ENCODE results near the gene CCDC88C. TPM values are rescaled to one million over a fixed set of nuclear protein-coding genes. Genes with fewer than 3 reads are reported as not detected.

CCDC88C gene
- total RNA-seq, 1 experiment from 2014 or later = 19.7 TPM

DNA sequence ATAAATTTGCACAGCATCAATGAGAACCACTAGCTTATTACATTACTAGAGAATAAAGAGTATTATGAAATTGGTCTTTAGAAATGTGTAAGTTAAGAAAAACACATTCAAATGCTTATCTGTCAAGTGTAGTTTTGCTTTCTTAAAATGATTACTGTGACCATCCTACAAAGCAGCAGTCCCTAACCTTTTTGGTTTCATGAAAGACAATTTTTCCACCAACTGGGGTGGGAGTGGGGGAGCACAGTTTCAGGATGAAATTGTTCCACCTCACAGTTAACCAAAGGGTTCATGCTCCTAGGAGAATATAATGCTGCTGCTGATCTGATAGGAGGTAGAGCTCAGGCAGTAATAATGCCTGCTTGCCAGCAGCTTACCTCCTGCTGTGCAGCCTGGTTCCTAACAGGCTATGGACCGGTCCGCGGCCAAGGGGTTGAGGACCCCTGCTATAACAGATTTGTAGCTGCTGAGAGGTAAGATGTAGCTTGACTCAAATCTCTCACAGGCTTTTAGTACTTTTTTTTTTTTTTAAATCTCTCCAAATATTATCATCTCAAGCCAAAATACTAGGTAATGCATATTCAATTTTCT lies 47.1 kb upstream of the CCDC88C start:
- Histone ChIP-seq H3K27me3 (ENCODE audit: low read length) (no peaks in the 10 kb centered on the region), H3K4me3 (ENCODE audit: low read length) (no peak overlapping the region), H3K9ac (ENCODE audit: low read length) (no peak overlapping the region), H3K9me3 (ENCODE audit: low read length) (no peaks in the 10 kb centered on the region), H4K20me1 (ENCODE audit: low read length) (no peaks in the 10 kb centered on the region), H2AFZ (ENCODE audit: low read length) (no peak overlapping the region), H3K9me2 (replicated peaks; ENCODE audit: low read length) (no peaks in the 10 kb centered on the region), H3K79me2 (ENCODE audit: low read length) (no peaks in the 10 kb centered on the region), H3F3A (ENCODE audit: low read length, unreplicated experiment) (no peaks in the 10 kb centered on the region), H3K36me3 (ENCODE audit: low read depth, low read length) (peaks cover 53% of the 10 kb centered on the region), H3K4me2 (ENCODE audit: low read length) (no peak overlapping the region), H3K4me1 (ENCODE audit: insufficient read depth, low read length) (no peaks in the 10 kb centered on the region), H3K27ac (ENCODE audit: low read length) (no peak overlapping the region)
- DNase-seq = no peak
- ChIA-PET CTCF (no interaction called here), POLR2A (ENCODE audit: unreplicated experiment) (interaction anchor here (0.5 kb wide), 1 partner anchor 617 kb away, joined by 9 read pairs; no protein-coding TSS in a partner anchor)
- no peak for TF ChIP-seq EZH2 (IDR thresholded peaks at IDR 0.05; ENCODE audit: low read length, unreplicated experiment)
- no peak for TF ChIP-seq CTCF (conservative IDR thresholded peaks at IDR 0.05; ENCODE audit: low read depth, low read length)
- TF ChIP-seq EZH2phosphoT487 (IDR thresholded peaks at IDR 0.05; ENCODE audit: borderline replicate concordance, low read length) = no peak
- no TSS peak for BruUV-seq (replicated peaks)
- intact Hi-C loops (cut with micrococcal nuclease) = no loop called here
- ATAC-seq = no peak

DNA sequence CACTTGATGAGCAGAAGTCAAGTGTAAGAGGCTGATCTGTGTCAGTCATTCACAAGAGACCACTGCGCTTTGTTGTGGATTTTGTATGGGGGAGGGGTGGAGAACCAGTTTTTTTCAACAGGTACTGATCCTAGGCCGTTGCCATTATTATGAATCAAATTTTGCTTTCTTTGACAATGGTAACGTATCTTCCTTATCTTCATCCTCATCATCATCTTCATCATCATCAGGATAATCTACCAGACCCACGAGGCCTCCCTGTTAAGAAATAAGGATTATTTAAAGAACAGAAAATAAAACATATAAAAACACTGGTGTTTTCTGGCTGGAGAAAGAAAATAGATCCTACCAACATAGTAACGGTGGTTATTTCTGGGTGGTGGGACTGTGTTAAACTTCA lies 41.0 kb upstream of the CCDC88C start:
- H3K4me3 ChIP-seq (ENCODE audit: low read length) = no peak overlapping the region
- intact Hi-C loops (cut with micrococcal nuclease) = loop anchor here (5.0 kb wide), 1 partner anchor 634 kb away; no protein-coding TSS in a partner anchor
- ATAC-seq (no peak), DNase-seq (no peak)
- ChIA-PET POLR2A (ENCODE audit: unreplicated experiment) (no interaction called here), CTCF (no interaction called here)
- H3K36me3 ChIP-seq (ENCODE audit: low read depth, low read length) = peaks cover 46% of the 10 kb centered on the region
- H3K27me3 ChIP-seq (ENCODE audit: low read length) = no peaks in the 10 kb centered on the region
- H3K4me1 ChIP-seq (ENCODE audit: insufficient read depth, low read length) = no peaks in the 10 kb centered on the region
- TF ChIP-seq EZH2 (IDR thresholded peaks at IDR 0.05; ENCODE audit: low read length, unreplicated experiment) (no peak), CTCF (conservative IDR thresholded peaks at IDR 0.05; ENCODE audit: low read depth, low read length) (no peak), EZH2phosphoT487 (IDR thresholded peaks at IDR 0.05; ENCODE audit: borderline replicate concordance, low read length) (no peak)
- H4K20me1 ChIP-seq (ENCODE audit: low read length) = no peaks in the 10 kb centered on the region
- BruUV-seq (replicated peaks) = no TSS peak
- H3K9me3 ChIP-seq (ENCODE audit: low read length) = no peaks in the 10 kb centered on the region
- no peak overlapping the region for H2AFZ ChIP-seq (ENCODE audit: low read length)
- H3F3A ChIP-seq (ENCODE audit: low read length, unreplicated experiment) = no peaks in the 10 kb centered on the region
- H3K27ac ChIP-seq (ENCODE audit: low read length) = no peak overlapping the region
- no peak overlapping the region for H3K4me2 ChIP-seq (ENCODE audit: low read length)
- H3K79me2 ChIP-seq (ENCODE audit: low read length) = no peaks in the 10 kb centered on the region
- no peaks in the 10 kb centered on the region for H3K9me2 ChIP-seq (replicated peaks; ENCODE audit: low read length)
- H3K9ac ChIP-seq (ENCODE audit: low read length) = no peak overlapping the region

- ATAC-seq = no peak
- Histone ChIP-seq H3K4me2 (ENCODE audit: low read length) (no peak overlapping the region), H3K9me3 (ENCODE audit: low read length) (no peaks in the 10 kb centered on the region), H3K4me3 (ENCODE audit: low read length) (no peak overlapping the region), H3K36me3 (ENCODE audit: low read depth, low read length) (peaks cover 29% of the 10 kb centered on the region), H3K27me3 (ENCODE audit: low read length) (no peaks in the 10 kb centered on the region), H3K9ac (ENCODE audit: low read length) (no peak overlapping the region), H3K27ac (ENCODE audit: low read length) (no peak overlapping the region), H4K20me1 (ENCODE audit: low read length) (no peaks in the 10 kb centered on the region), H3K79me2 (ENCODE audit: low read length) (no peaks in the 10 kb centered on the region), H3F3A (ENCODE audit: low read length, unreplicated experiment) (no peaks in the 10 kb centered on the region), H3K4me1 (ENCODE audit: insufficient read depth, low read length) (no peaks in the 10 kb centered on the region), H2AFZ (ENCODE audit: low read length) (no peak overlapping the region), H3K9me2 (replicated peaks; ENCODE audit: low read length) (no peaks in the 10 kb centered on the region)
- DNase-seq = no peak
- intact Hi-C loops (cut with micrococcal nuclease) = loop anchor here (5.0 kb wide), 1 partner anchor 636 kb away; no protein-coding TSS in a partner anchor
- ChIA-PET POLR2A (ENCODE audit: unreplicated experiment) (no interaction called here), CTCF (no interaction called here)
- no TSS peak for BruUV-seq (replicated peaks)
- TF ChIP-seq CTCF (conservative IDR thresholded peaks at IDR 0.05; ENCODE audit: low read depth, low read length) = no peak
- no peak for TF ChIP-seq EZH2phosphoT487 (IDR thresholded peaks at IDR 0.05; ENCODE audit: borderline replicate concordance, low read length)
- TF ChIP-seq EZH2 (IDR thresholded peaks at IDR 0.05; ENCODE audit: low read length, unreplicated experiment) = no peak
Measured at GRCh38 chr14:91456283-91456682, 38.7 kb upstream of the CCDC88C start.

Measured in PC-3 (cell line).